Activated naive CD8-positive, alpha-beta T cell treated with anti-CD3 and anti-CD28 coated beads for 36 hours (primary cell): ENCODE data around the gene ACP3. TPM values are rescaled to one million over a fixed set of nuclear protein-coding genes. Genes with fewer than 3 reads are reported as not detected.

Source experiments
- DNase-seq: peaks from one replicate; pipeline ENCODE4 v3.0.0; 2021
- H3K27ac Mint-ChIP-seq: one replicate; pipeline ENCODE4 v1.8.0; 2022; ENCODE audit warnings: mild to moderate bottlenecking, moderate library complexity, mixed read lengths
- H3K27me3 Mint-ChIP-seq: one replicate; pipeline ENCODE4 v1.8.0; 2022; ENCODE audit warnings: mild to moderate bottlenecking, mixed read lengths
- H3K36me3 Mint-ChIP-seq: one replicate; pipeline ENCODE4 v1.8.0; 2021; ENCODE audit warnings: mild to moderate bottlenecking, mixed read lengths
- H3K4me1 Mint-ChIP-seq: one replicate; pipeline ENCODE4 v1.8.0; 2021; ENCODE audit warnings: mixed read lengths
- H3K4me3 Mint-ChIP-seq: one replicate; pipeline ENCODE4 v1.8.0; 2022; ENCODE audit warnings: mild to moderate bottlenecking, moderate library complexity, mixed read lengths
- H3K9me3 Mint-ChIP-seq: one replicate; pipeline ENCODE4 v1.8.0; 2022; ENCODE audit warnings: mixed read lengths
- total RNA-seq, 2 experiments: library from RNA; stranded (reverse); gene quantifications; one replicate each; pipeline ENCODE4 v1.2.3, GENCODE V29; 2021

Gene ACP3
- not detected for total RNA-seq

- DNase-seq: no peak
- Mint-ChIP-seq H3K4me3 (no peak within 1 kb of the TSS), H3K27me3 (peaks cover 8% of the 10 kb centered on the region), H3K36me3 (no peaks in the 10 kb centered on the region), H3K27ac (no peak within 1 kb of the TSS), H3K9me3 (no peaks in the 10 kb centered on the region), H3K4me1 (peaks cover 3% of the 10 kb centered on the region)
Observed at GRCh38 chr3:132317229-132317948, at the start of gene ACP3. Gene ACP3, plus strand, starts transcription at chr3:132317407. Its CDS starts 50 bp downstream, at chr3:132317457.

GRCh38 chr3:132268956-132269355 lies 48.3 kb upstream of the ACP3 start:
- Mint-ChIP-seq H3K9me3 (no peaks in the 10 kb centered on the region), H3K27ac (no peak overlapping the region), H3K4me3 (no peak overlapping the region), H3K27me3 (no peaks in the 10 kb centered on the region), H3K36me3 (no peaks in the 10 kb centered on the region), H3K4me1 (no peaks in the 10 kb centered on the region)
- no peak for DNase-seq

- no peaks in the 10 kb centered on the region for H3K4me1 Mint-ChIP-seq
- H3K9me3 Mint-ChIP-seq: peaks cover 11% of the 10 kb centered on the region
- H3K27me3 Mint-ChIP-seq: no peaks in the 10 kb centered on the region
- no peak overlapping the region for H3K4me3 Mint-ChIP-seq
- H3K27ac Mint-ChIP-seq: no peak overlapping the region
- no peaks in the 10 kb centered on the region for H3K36me3 Mint-ChIP-seq
- no peak for DNase-seq
Observed at GRCh38 chr3:132273036-132273435, 44.2 kb upstream of the ACP3 start.

GRCh38 chr3:132276228-132276906 lies 40.8 kb upstream of the ACP3 start:
- DNase-seq: no peak
- H3K36me3 Mint-ChIP-seq: no peaks in the 10 kb centered on the region

GRCh38 chr3:132279030-132279429 lies 38.2 kb upstream of the ACP3 start:
- no peaks in the 10 kb centered on the region for H3K4me1 Mint-ChIP-seq
- no peak for DNase-seq
- no peak overlapping the region for H3K27ac Mint-ChIP-seq
- no peak overlapping the region for H3K4me3 Mint-ChIP-seq
- peaks cover 6% of the 10 kb centered on the region for H3K27me3 Mint-ChIP-seq
- no peaks in the 10 kb centered on the region for H3K36me3 Mint-ChIP-seq
- H3K9me3 Mint-ChIP-seq: peaks cover 11% of the 10 kb centered on the region

More at GRCh38 chr3:132276228-132276906, 40.8 kb upstream of the ACP3 start:
- H3K27ac Mint-ChIP-seq: no peak overlapping the region
- no peaks in the 10 kb centered on the region for H3K4me1 Mint-ChIP-seq
- peaks cover 6% of the 10 kb centered on the region for H3K27me3 Mint-ChIP-seq
- H3K9me3 Mint-ChIP-seq: peaks cover 11% of the 10 kb centered on the region
- no peak overlapping the region for H3K4me3 Mint-ChIP-seq

GRCh38 chr3:132283440-132283839 lies 33.8 kb upstream of the ACP3 start:
- no peaks in the 10 kb centered on the region for H3K9me3 Mint-ChIP-seq
- H3K36me3 Mint-ChIP-seq: no peaks in the 10 kb centered on the region
- no peak overlapping the region for H3K27ac Mint-ChIP-seq
- DNase-seq: no peak
- H3K4me3 Mint-ChIP-seq: no peak overlapping the region
- H3K27me3 Mint-ChIP-seq: peaks cover 8% of the 10 kb centered on the region
- H3K4me1 Mint-ChIP-seq: no peaks in the 10 kb centered on the region

GRCh38 chr3:132283916-132284405 lies 33.2 kb upstream of the ACP3 start:
- Mint-ChIP-seq H3K36me3 (no peaks in the 10 kb centered on the region), H3K9me3 (no peaks in the 10 kb centered on the region), H3K4me3 (no peak overlapping the region), H3K4me1 (no peaks in the 10 kb centered on the region), H3K27me3 (peaks cover 11% of the 10 kb centered on the region), H3K27ac (no peak overlapping the region)
- DNase-seq: no peak

- no peak overlapping the region for H3K27ac Mint-ChIP-seq
- no peaks in the 10 kb centered on the region for H3K4me1 Mint-ChIP-seq
- peaks cover 8% of the 10 kb centered on the region for H3K27me3 Mint-ChIP-seq
- no peak overlapping the region for H3K4me3 Mint-ChIP-seq
- no peak for DNase-seq
- H3K36me3 Mint-ChIP-seq: no peaks in the 10 kb centered on the region
- no peaks in the 10 kb centered on the region for H3K9me3 Mint-ChIP-seq
Observed at GRCh38 chr3:132284781-132285619, 32.2 kb upstream of the ACP3 start.

GRCh38 chr3:132285620-132285945 lies 31.6 kb upstream of the ACP3 start:
- Mint-ChIP-seq H3K27ac (no peak overlapping the region), H3K27me3 (peaks cover 8% of the 10 kb centered on the region), H3K4me1 (no peaks in the 10 kb centered on the region), H3K9me3 (no peaks in the 10 kb centered on the region), H3K36me3 (no peaks in the 10 kb centered on the region), H3K4me3 (no peak overlapping the region)
- no peak for DNase-seq

GRCh38 chr3:132286035-132286434 lies 31.2 kb upstream of the ACP3 start:
- Mint-ChIP-seq H3K36me3 (no peaks in the 10 kb centered on the region), H3K4me3 (no peak overlapping the region), H3K27me3 (peaks cover 8% of the 10 kb centered on the region), H3K9me3 (no peaks in the 10 kb centered on the region), H3K4me1 (no peaks in the 10 kb centered on the region), H3K27ac (no peak overlapping the region)
- DNase-seq: no peak

GRCh38 chr3:132288357-132288756 lies 28.9 kb upstream of the ACP3 start:
- DNase-seq: no peak
- Mint-ChIP-seq H3K36me3 (no peaks in the 10 kb centered on the region), H3K9me3 (no peaks in the 10 kb centered on the region), H3K27me3 (peaks cover 11% of the 10 kb centered on the region), H3K4me3 (no peak overlapping the region), H3K4me1 (no peaks in the 10 kb centered on the region), H3K27ac (no peak overlapping the region)

GRCh38 chr3:132289316-132289715 lies 27.9 kb upstream of the ACP3 start:
- H3K36me3 Mint-ChIP-seq: no peaks in the 10 kb centered on the region
- no peak for DNase-seq
- no peak overlapping the region for H3K27ac Mint-ChIP-seq
- H3K9me3 Mint-ChIP-seq: no peaks in the 10 kb centered on the region
- H3K4me1 Mint-ChIP-seq: no peaks in the 10 kb centered on the region
- peaks cover 11% of the 10 kb centered on the region for H3K27me3 Mint-ChIP-seq
- no peak overlapping the region for H3K4me3 Mint-ChIP-seq

GRCh38 chr3:132290833-132291232 lies 26.4 kb upstream of the ACP3 start:
- Mint-ChIP-seq H3K27me3 (peaks cover 15% of the 10 kb centered on the region), H3K36me3 (no peaks in the 10 kb centered on the region), H3K4me3 (no peak overlapping the region), H3K27ac (no peak overlapping the region), H3K4me1 (no peaks in the 10 kb centered on the region), H3K9me3 (peaks cover 2% of the 10 kb centered on the region)
- DNase-seq: no peak

- no peak for DNase-seq
- Mint-ChIP-seq H3K27me3 (peaks cover 16% of the 10 kb centered on the region), H3K4me3 (no peak overlapping the region), H3K36me3 (no peaks in the 10 kb centered on the region), H3K4me1 (no peaks in the 10 kb centered on the region), H3K27ac (no peak overlapping the region), H3K9me3 (peaks cover 6% of the 10 kb centered on the region)
Observed at GRCh38 chr3:132292042-132292441, 25.2 kb upstream of the ACP3 start.

- Mint-ChIP-seq H3K4me3 (no peak overlapping the region), H3K27ac (no peak overlapping the region), H3K27me3 (peaks cover 16% of the 10 kb centered on the region), H3K36me3 (no peaks in the 10 kb centered on the region), H3K4me1 (no peaks in the 10 kb centered on the region), H3K9me3 (peaks cover 6% of the 10 kb centered on the region)
- DNase-seq: no peak
Observed at GRCh38 chr3:132293251-132293650, 24.0 kb upstream of the ACP3 start.
